IMR-90 (cell line): ENCODE data around the gene GIT1. TPM values are rescaled to one million over a fixed set of nuclear protein-coding genes. Genes with fewer than 3 reads are reported as not detected.

Experiments used
- ATAC-seq: fragments of 200-7000 bp; cut with Tn5 transposase; 2 replicates; pipeline ENCODE4 v1.9.1; 2020; ENCODE audit warnings: low read depth, mild to moderate bottlenecking, moderate library complexity
- BruUV-seq: library from RNA; stranded (reverse); fragments of 400-500 nt; replicated peaks from 2 replicates; lab custom pipeline; 2021; lab: Mats Ljungman, UMichigan
- CTCF ChIA-PET: fragments of 300-600 bp; formaldehyde crosslinking; extraction: SDS; loops from one replicate; lab custom pipeline; 2021; ENCODE audit warnings: antibody characterized with exemption; lab: Yijun Ruan, JAX
- POLR2A ChIA-PET: fragments of 300-600 bp; sonication (Branson Sonifier 250); formaldehyde crosslinking; loops from one replicate; lab custom pipeline; 2022; ENCODE audit warnings: antibody characterized with exemption; ENCODE audit not compliant: unreplicated experiment; lab: Charles Lee
- DNase-seq: peaks from one replicate; pipeline ENCODE4 v3.0.0; 2013
- H2AFZ ChIP-seq: replicated peaks from 2 replicates; pipeline ENCODE3; 2013; ENCODE audit warnings: low read length, mild to moderate bottlenecking; ENCODE audit not compliant: poor library complexity
- H2AK5ac ChIP-seq: 2 replicates; pipeline ENCODE4 v1.6.1; 2013; ENCODE audit warnings: low read depth, low read length, inconsistent platforms
- H2AK9ac ChIP-seq: replicated peaks from 2 replicates; pipeline ENCODE3; 2013; ENCODE audit warnings: mild to moderate bottlenecking, low read depth, low read length, moderate library complexity; ENCODE audit not compliant: poor library complexity
- H2BK120ac ChIP-seq: 2 replicates; pipeline ENCODE4 v1.6.1; 2013; ENCODE audit warnings: low read depth, low read length, inconsistent platforms
- H2BK15ac ChIP-seq: 3 replicates; pipeline ENCODE4 v1.6.1; 2013; ENCODE audit warnings: low read depth, low read length, inconsistent platforms
- H2BK20ac ChIP-seq: 2 replicates; pipeline ENCODE4 v1.6.1; 2013; ENCODE audit warnings: low read depth, mild to moderate bottlenecking, inconsistent platforms, low read length, moderate library complexity
- H2BK5ac ChIP-seq: 2 replicates; pipeline ENCODE4 v1.6.1; 2013; ENCODE audit warnings: mild to moderate bottlenecking, low read depth, low read length, inconsistent platforms; ENCODE audit not compliant: poor library complexity, severe bottlenecking
- H3K14ac ChIP-seq: replicated peaks from 2 replicates; pipeline ENCODE4 v1.6.1; 2013; ENCODE audit warnings: low read depth, low read length, inconsistent platforms
- H3K18ac ChIP-seq: 2 replicates; pipeline ENCODE4 v1.6.1; 2013; ENCODE audit warnings: low read depth, low read length, control low read depth
- H3K23ac ChIP-seq: 2 replicates; pipeline ENCODE4 v1.6.1; 2013; ENCODE audit warnings: low read depth, low read length, inconsistent platforms
- H3K27ac ChIP-seq: 2 replicates; pipeline ENCODE4 v1.5.1; 2013; ENCODE audit warnings: mild to moderate bottlenecking, control low read depth, low read length; ENCODE audit not compliant: insufficient read depth
- H3K27me3 ChIP-seq: 2 replicates; pipeline ENCODE4 v1.6.1; 2013; ENCODE audit warnings: low read length; ENCODE audit not compliant: control insufficient read depth, insufficient read depth
- H3K36me3 ChIP-seq: 2 replicates; pipeline ENCODE4 v1.6.1; 2013; ENCODE audit warnings: low read length, mixed read lengths; ENCODE audit not compliant: control insufficient read depth, insufficient read depth
- H3K4ac ChIP-seq: 2 replicates; pipeline ENCODE4 v1.6.1; 2013; ENCODE audit warnings: low read depth, low read length, inconsistent platforms
- H3K4me1 ChIP-seq: 2 replicates; pipeline ENCODE4 v1.6.1; 2013; ENCODE audit warnings: low read length, mixed read lengths; ENCODE audit not compliant: control insufficient read depth, insufficient read depth
- H3K4me2 ChIP-seq: 2 replicates; pipeline ENCODE4 v1.6.1; 2013; ENCODE audit warnings: low read depth, mild to moderate bottlenecking, control low read depth, low read length, moderate library complexity
- H3K4me3 ChIP-seq: 2 replicates; pipeline ENCODE4 v1.5.1; 2013; ENCODE audit warnings: low read depth, mild to moderate bottlenecking, control low read depth, low read length, moderate library complexity; ENCODE audit not compliant: insufficient read depth
- H3K56ac ChIP-seq: 2 replicates; pipeline ENCODE4 v1.6.1; 2013; ENCODE audit warnings: low read length, inconsistent platforms; ENCODE audit not compliant: insufficient read depth; ENCODE audit errors: extremely low read depth
- H3K79me1 ChIP-seq, 2 experiments: 2 replicates each; pipeline ENCODE4 v1.6.1; 2013; ENCODE audit warnings: low read length in 2 of 2, inconsistent platforms in 1 of 2, low read depth in 1 of 2
- H3K9ac ChIP-seq: 2 replicates; pipeline ENCODE4 v1.6.1; 2013; ENCODE audit warnings: low read depth, low read length, control low read depth
- H3K9me1 ChIP-seq: 2 replicates; pipeline ENCODE4 v1.6.1; 2013; ENCODE audit warnings: low read length, inconsistent platforms; ENCODE audit not compliant: insufficient read depth
- H3K9me3 ChIP-seq: 2 replicates; pipeline ENCODE4 v1.6.1; 2013; ENCODE audit warnings: low read length; ENCODE audit not compliant: control insufficient read depth, insufficient read depth
- H4K20me1 ChIP-seq: 2 replicates; pipeline ENCODE4 v1.6.1; 2013; ENCODE audit warnings: low read length, inconsistent platforms; ENCODE audit not compliant: insufficient read depth
- H4K5ac ChIP-seq: 2 replicates; pipeline ENCODE4 v1.6.1; 2013; ENCODE audit warnings: mild to moderate bottlenecking, low read depth, low read length, control low read depth
- H4K8ac ChIP-seq, 2 experiments: 2 replicates each; pipeline ENCODE4 v1.6.1; 2013; ENCODE audit warnings: low read depth in 2 of 2, low read length in 2 of 2, control low read depth in 1 of 2, inconsistent platforms in 1 of 2
- H4K91ac ChIP-seq: 2 replicates; pipeline ENCODE4 v1.6.1; 2013; ENCODE audit warnings: low read depth, low read length, inconsistent platforms; ENCODE audit not compliant: insufficient read depth
- BHLHE40 ChIP-seq: fragments of 150-350 bp; IDR thresholded peaks from 2 replicates; pipeline ENCODE4 v1.6.1; 2016; ENCODE audit warnings: mild to moderate bottlenecking, low read depth, low read length
- CEBPB ChIP-seq: IDR thresholded peaks from 2 replicates; pipeline ENCODE4 v1.6.1; 2012; ENCODE audit warnings: low read depth, low read length, improper control_type of control experiment
- CHD1 ChIP-seq: IDR thresholded peaks from 2 replicates; pipeline ENCODE4 v1.6.1; 2012; ENCODE audit warnings: low read depth, low read length, improper control_type of control experiment
- FOS ChIP-seq: fragments of 150-350 bp; IDR thresholded peaks from 2 replicates; pipeline ENCODE4 v1.6.1; 2016; ENCODE audit warnings: low read depth, low read length
- MAFK ChIP-seq: IDR thresholded peaks from 2 replicates; pipeline ENCODE4 v1.6.1; 2012; ENCODE audit warnings: low read depth, low read length, improper control_type of control experiment
- MAZ ChIP-seq: IDR thresholded peaks from 2 replicates; pipeline ENCODE4 v1.6.1; 2012; ENCODE audit warnings: low read depth, mild to moderate bottlenecking, low read length, improper control_type of control experiment, moderate library complexity, borderline replicate concordance
- MXI1 ChIP-seq: IDR thresholded peaks from 2 replicates; pipeline ENCODE4 v1.6.1; 2012; ENCODE audit warnings: low read depth, mild to moderate bottlenecking, low read length, moderate library complexity, borderline replicate concordance
- NFE2L2 ChIP-seq: fragments of 150-350 bp; IDR thresholded peaks from 2 replicates; pipeline ENCODE4 v1.6.1; 2016; ENCODE audit warnings: low read depth, mild to moderate bottlenecking, low read length
- POLR2A ChIP-seq: IDR thresholded peaks from 2 replicates; pipeline ENCODE4 v1.6.1; 2012; ENCODE audit warnings: mild to moderate bottlenecking, low read depth, low read length
- RAD21 ChIP-seq: IDR thresholded peaks from 2 replicates; pipeline ENCODE4 v1.6.1; 2012; ENCODE audit warnings: low read length, improper control_type of control experiment
- RCOR1 ChIP-seq: IDR thresholded peaks from 2 replicates; pipeline ENCODE4 v1.6.1; 2012; ENCODE audit warnings: mild to moderate bottlenecking, low read length, improper control_type of control experiment; ENCODE audit not compliant: insufficient replicate concordance
- RFX5 ChIP-seq: IDR thresholded peaks from 2 replicates; pipeline ENCODE4 v1.8.0; 2012; ENCODE audit warnings: low read depth, mild to moderate bottlenecking, low read length, moderate library complexity
- SMC3 ChIP-seq: fragments of 150-350 bp; IDR thresholded peaks from 2 replicates; pipeline ENCODE4 v1.6.1; 2016; ENCODE audit warnings: low read depth, mild to moderate bottlenecking, antibody characterized with exemption, low read length, moderate library complexity
- dilution Hi-C: fragments of 300-500 bp; cut with HindIII; formaldehyde crosslinking; loops from one replicate; pipeline ENCODE4 v1.14.3; 2018; ENCODE audit warnings: low sequenced_read_pairs; ENCODE audit not compliant: unreplicated experiment
- in situ Hi-C: fragments of 300-500 bp; cut with MboI; formaldehyde crosslinking; loops from 3 replicates; pipeline ENCODE4 v1.14.3; 2019; ENCODE audit warnings: low sequenced_read_pairs, inconsistent platforms, mixed read lengths
- intact Hi-C: fragments of 100-400 bp; cut with micrococcal nuclease; formaldehyde crosslinking; loops from 2 replicates; pipeline ENCODE4 v1.10.0; 2022
- polyA plus RNA-seq, 3 experiments: library from polyadenylated mRNA; depleted of rRNA; stranded (reverse); fragments of >200 nt; gene quantifications; 2 replicates each; pipeline ENCODE4 v1.2.3, GENCODE V29; 2012; ENCODE audit warnings: low replicate concordance in 1 of 3
- total RNA-seq: library from RNA; depleted of rRNA; stranded (reverse); fragments of >200 nt; gene quantifications from 2 replicates; pipeline ENCODE4 v1.2.3, GENCODE V29; 2012
- TF ChIP-seq, protein P1 (sequence below): fragments of 150-350 bp; IDR thresholded peaks from 2 replicates; pipeline ENCODE4 v1.6.1; 2016; ENCODE audit warnings: low read depth, mild to moderate bottlenecking, low read length, moderate library complexity, borderline replicate concordance
- TF ChIP-seq, protein P2 (sequence below): conservative IDR thresholded peaks from 2 replicates; pipeline ENCODE4 v1.5.1; 2012; ENCODE audit warnings: mild to moderate bottlenecking, low read depth, low read length, improper control_type of control experiment
- TF ChIP-seq, protein P3 (sequence below): fragments of 150-350 bp; IDR thresholded peaks from 2 replicates; pipeline ENCODE4 v1.6.1; 2017; ENCODE audit warnings: mild to moderate bottlenecking, antibody characterized with exemption, low read length, low read depth

GIT1 gene
- total and polyA plus RNA-seq, 2 of the 4 experiments (the other 2 are of a cell fraction): 14.2 to 34.2 TPM

DNA sequence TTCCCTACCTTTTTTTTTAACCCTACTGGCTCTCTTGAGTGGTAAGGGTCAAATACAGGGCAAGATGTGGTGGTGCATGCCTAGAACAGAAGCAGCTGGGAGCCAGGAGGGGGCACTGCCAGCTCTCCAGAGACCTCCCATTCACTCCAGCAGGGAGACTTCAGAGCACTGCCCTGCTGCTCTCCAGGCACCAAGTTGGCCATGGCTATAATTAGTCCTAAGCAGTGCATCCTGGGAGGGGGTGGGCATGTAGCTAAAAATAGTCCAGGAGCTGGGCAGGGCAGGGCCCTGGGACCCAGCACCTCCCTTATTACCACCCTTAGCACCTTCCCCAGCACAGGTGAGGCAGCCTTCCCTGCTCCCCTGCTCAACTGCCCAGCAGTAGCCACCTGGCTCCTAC is 29.8 kb upstream of the GIT1 start:
- no peak overlapping the region for H2BK120ac ChIP-seq
- no peak overlapping the region for H3K4me2 ChIP-seq
- H3K27me3 ChIP-seq: no peaks in the 10 kb centered on the region; the same call in 1 of the 2 replicates
- H3K36me3 ChIP-seq: no peaks in the 10 kb centered on the region
- no TSS peak for BruUV-seq
- no peak overlapping the region for H4K91ac ChIP-seq
- dilution Hi-C loops: no loop called here
- H3K4me3 ChIP-seq: no peak overlapping the region
- H3K4me1 ChIP-seq: peaks cover 15% of the 10 kb centered on the region
- no peak overlapping the region for H3K56ac ChIP-seq
- H3K9ac ChIP-seq: no peak overlapping the region
- no peak overlapping the region for H3K23ac ChIP-seq
- H3K79me1 ChIP-seq: peaks cover 0 to 22% of the 10 kb centered on the region in 2 experiments; a peak in 1 of 4 replicates
- H3K9me3 ChIP-seq: no peaks in the 10 kb centered on the region
- H2BK15ac ChIP-seq: no peak overlapping the region
- peak overlapping the region; percentile 89 for H2AK9ac ChIP-seq
- DNase-seq (peak; percentile 36), ATAC-seq (no peak)
- H2AK5ac ChIP-seq: peak overlapping the region; percentile 15; the same call in 1 of the 2 replicates
- H3K4ac ChIP-seq: no peak overlapping the region
- CTCF ChIA-PET: interaction anchor here (0.9 kb wide), 1 partner anchor 21 kb away, joined by 3 read pairs; no protein-coding TSS in a partner anchor
- H2BK20ac ChIP-seq: no peak overlapping the region
- intact Hi-C loops: no loop called here
- TF ChIP-seq RAD21 (peak; percentile 51), MXI1 (no peak), BHLHE40 (no peak), MAFK (no peak), MAZ (no peak), RFX5 (no peak), CEBPB (no peak), RCOR1 (no peak), POLR2A (no peak), FOS (no peak), CHD1 (no peak), SMC3 (peak; percentile 38; the same call in 1 of the 2 replicates), NFE2L2 (no peak)
- TF ChIP-seq, protein P1, sequence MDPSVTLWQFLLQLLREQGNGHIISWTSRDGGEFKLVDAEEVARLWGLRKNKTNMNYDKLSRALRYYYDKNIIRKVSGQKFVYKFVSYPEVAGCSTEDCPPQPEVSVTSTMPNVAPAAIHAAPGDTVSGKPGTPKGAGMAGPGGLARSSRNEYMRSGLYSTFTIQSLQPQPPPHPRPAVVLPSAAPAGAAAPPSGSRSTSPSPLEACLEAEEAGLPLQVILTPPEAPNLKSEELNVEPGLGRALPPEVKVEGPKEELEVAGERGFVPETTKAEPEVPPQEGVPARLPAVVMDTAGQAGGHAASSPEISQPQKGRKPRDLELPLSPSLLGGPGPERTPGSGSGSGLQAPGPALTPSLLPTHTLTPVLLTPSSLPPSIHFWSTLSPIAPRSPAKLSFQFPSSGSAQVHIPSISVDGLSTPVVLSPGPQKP: no peak
- TF ChIP-seq, protein P2, sequence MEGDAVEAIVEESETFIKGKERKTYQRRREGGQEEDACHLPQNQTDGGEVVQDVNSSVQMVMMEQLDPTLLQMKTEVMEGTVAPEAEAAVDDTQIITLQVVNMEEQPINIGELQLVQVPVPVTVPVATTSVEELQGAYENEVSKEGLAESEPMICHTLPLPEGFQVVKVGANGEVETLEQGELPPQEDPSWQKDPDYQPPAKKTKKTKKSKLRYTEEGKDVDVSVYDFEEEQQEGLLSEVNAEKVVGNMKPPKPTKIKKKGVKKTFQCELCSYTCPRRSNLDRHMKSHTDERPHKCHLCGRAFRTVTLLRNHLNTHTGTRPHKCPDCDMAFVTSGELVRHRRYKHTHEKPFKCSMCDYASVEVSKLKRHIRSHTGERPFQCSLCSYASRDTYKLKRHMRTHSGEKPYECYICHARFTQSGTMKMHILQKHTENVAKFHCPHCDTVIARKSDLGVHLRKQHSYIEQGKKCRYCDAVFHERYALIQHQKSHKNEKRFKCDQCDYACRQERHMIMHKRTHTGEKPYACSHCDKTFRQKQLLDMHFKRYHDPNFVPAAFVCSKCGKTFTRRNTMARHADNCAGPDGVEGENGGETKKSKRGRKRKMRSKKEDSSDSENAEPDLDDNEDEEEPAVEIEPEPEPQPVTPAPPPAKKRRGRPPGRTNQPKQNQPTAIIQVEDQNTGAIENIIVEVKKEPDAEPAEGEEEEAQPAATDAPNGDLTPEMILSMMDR: peak; percentile 50
- TF ChIP-seq, protein P3, sequence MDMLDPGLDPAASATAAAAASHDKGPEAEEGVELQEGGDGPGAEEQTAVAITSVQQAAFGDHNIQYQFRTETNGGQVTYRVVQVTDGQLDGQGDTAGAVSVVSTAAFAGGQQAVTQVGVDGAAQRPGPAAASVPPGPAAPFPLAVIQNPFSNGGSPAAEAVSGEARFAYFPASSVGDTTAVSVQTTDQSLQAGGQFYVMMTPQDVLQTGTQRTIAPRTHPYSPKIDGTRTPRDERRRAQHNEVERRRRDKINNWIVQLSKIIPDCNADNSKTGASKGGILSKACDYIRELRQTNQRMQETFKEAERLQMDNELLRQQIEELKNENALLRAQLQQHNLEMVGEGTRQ: no peak
- no peak overlapping the region for H2BK5ac ChIP-seq
- no peak overlapping the region for H4K5ac ChIP-seq
- no peak overlapping the region for H3K18ac ChIP-seq
- H3K9me1 ChIP-seq: peaks cover 25% of the 10 kb centered on the region
- in situ Hi-C loops: no loop called here
- POLR2A ChIA-PET: no interaction called here
- 0 out of 2 replicates have a peak overlapping the region, but pooled peaks have one; percentile 15 for H3K14ac ChIP-seq
- peaks cover 9% of the 10 kb centered on the region; the same call in 1 of the 2 replicates for H4K20me1 ChIP-seq
- no peak overlapping the region for H3K27ac ChIP-seq
- H4K8ac ChIP-seq: no peak overlapping the region
- peak overlapping the region; percentile 46 for H2AFZ ChIP-seq
